ENCODE measurements around the gene PHACTR4. TPM values are rescaled to one million over a fixed set of nuclear protein-coding genes. Genes with fewer than 3 reads are reported as not detected.

The PHACTR4 gene
- total and polyA plus RNA-seq, 10 of the 15 experiments (the other 5 are each of a cell fraction or from before 2014, with no cell fraction given), result 8.9 to 34.2 (median 12.5) TPM

- peak; percentile 35 for TF ChIP-seq ZBTB4 (CRISPR knock-in tag; IDR thresholded peaks at IDR 0.05)
- peak; percentile 29; the same call in 1 of the 2 replicates for TF ChIP-seq PAX5 (IDR thresholded peaks at IDR 0.05; ENCODE audit: borderline replicate concordance, low read depth, low read length)
- peak; percentile 95 for TF ChIP-seq POLR2AphosphoS5 (IDR thresholded peaks at IDR 0.05; ENCODE audit: low read length)
- TF ChIP-seq POLR2AphosphoS2 (IDR thresholded peaks at IDR 0.05; ENCODE audit: low read depth, low read length), result peak; percentile 63
- peak; percentile 81 for TF ChIP-seq POU2F2 (IDR thresholded peaks at IDR 0.05; ENCODE audit: borderline replicate concordance, low read depth, low read length)
- peak; percentile 68 for TF ChIP-seq ATF2 (IDR thresholded peaks at IDR 0.05; ENCODE audit: low read length)
- TF ChIP-seq MTA3 (IDR thresholded peaks at IDR 0.05; ENCODE audit: borderline replicate concordance, low read length), result peak; percentile 81
- TF ChIP-seq BACH1 (IDR thresholded peaks at IDR 0.05; ENCODE audit: borderline replicate concordance), result peak; percentile 24
- 0 out of 2 replicates have a peak, but pooled peaks have one; percentile 17 for TF ChIP-seq TCF12 (IDR thresholded peaks at IDR 0.05; ENCODE audit: low read depth, low read length)
- TF ChIP-seq, protein P1, sequence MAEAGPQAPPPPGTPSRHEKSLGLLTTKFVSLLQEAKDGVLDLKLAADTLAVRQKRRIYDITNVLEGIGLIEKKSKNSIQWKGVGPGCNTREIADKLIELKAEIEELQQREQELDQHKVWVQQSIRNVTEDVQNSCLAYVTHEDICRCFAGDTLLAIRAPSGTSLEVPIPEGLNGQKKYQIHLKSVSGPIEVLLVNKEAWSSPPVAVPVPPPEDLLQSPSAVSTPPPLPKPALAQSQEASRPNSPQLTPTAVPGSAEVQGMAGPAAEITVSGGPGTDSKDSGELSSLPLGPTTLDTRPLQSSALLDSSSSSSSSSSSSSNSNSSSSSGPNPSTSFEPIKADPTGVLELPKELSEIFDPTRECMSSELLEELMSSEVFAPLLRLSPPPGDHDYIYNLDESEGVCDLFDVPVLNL (IDR thresholded peaks at IDR 0.05; ENCODE audit: low read depth, low read length), result no peak
- TF ChIP-seq, protein P2, sequence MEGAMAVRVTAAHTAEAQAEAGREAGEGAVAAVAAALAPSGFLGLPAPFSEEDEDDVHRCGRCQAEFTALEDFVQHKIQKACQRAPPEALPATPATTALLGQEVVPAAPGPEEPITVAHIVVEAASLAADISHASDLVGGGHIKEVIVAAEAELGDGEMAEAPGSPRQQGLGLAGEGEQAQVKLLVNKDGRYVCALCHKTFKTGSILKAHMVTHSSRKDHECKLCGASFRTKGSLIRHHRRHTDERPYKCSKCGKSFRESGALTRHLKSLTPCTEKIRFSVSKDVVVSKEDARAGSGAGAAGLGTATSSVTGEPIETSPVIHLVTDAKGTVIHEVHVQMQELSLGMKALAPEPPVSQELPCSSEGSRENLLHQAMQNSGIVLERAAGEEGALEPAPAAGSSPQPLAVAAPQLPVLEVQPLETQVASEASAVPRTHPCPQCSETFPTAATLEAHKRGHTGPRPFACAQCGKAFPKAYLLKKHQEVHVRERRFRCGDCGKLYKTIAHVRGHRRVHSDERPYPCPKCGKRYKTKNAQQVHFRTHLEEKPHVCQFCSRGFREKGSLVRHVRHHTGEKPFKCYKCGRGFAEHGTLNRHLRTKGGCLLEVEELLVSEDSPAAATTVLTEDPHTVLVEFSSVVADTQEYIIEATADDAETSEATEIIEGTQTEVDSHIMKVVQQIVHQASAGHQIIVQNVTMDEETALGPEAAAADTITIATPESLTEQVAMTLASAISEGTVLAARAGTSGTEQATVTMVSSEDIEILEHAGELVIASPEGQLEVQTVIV (IDR thresholded peaks at IDR 0.05; ENCODE audit: borderline replicate concordance, partially characterized antibody), result no peak
- no peak for TF ChIP-seq ZZZ3 (IDR thresholded peaks at IDR 0.05; ENCODE audit: control insufficient read depth, insufficient read length, low read depth)
- TF ChIP-seq IKZF1 (conservative IDR thresholded peaks at IDR 0.05), result no peak
- TF ChIP-seq ETV6 (conservative IDR thresholded peaks at IDR 0.05 in 1 of 2, IDR thresholded peaks at IDR 0.05 in 1 of 2; ENCODE audit: borderline replicate concordance in 1 of 2, low read depth in 1 of 2), result peak in 1 of 2 experiments; percentile 15; a peak in 2 of 4 replicates
- no peak for TF ChIP-seq WRNIP1 (IDR thresholded peaks at IDR 0.05; ENCODE audit: borderline replicate concordance, low read depth, low read length)
- TF ChIP-seq GATAD2B (conservative IDR thresholded peaks at IDR 0.05; ENCODE audit: low read depth), result no peak
- peak; percentile 67 for TF ChIP-seq POLR2A (IDR thresholded peaks at IDR 0.05; ENCODE audit: low read depth, low read length)
- TF ChIP-seq ZBED1 (IDR thresholded peaks at IDR 0.05; ENCODE audit: borderline replicate concordance), result peak; percentile 95
- TF ChIP-seq CBX3 (IDR thresholded peaks at IDR 0.05; ENCODE audit: borderline replicate concordance, low read depth), result no peak
- peak in 1 of 2 experiments; percentile 46; a peak in 2 of 3 replicates for TF ChIP-seq EGR1 (IDR thresholded peaks at IDR 0.05; ENCODE audit: borderline replicate concordance in 1 of 2, low read depth in 2 of 2, low read length in 2 of 2)
- TF ChIP-seq RUNX3 (IDR thresholded peaks at IDR 0.05; ENCODE audit: low read length), result peak; percentile 54
- TF ChIP-seq PML (IDR thresholded peaks at IDR 0.05; ENCODE audit: low read length), result peak; percentile 37; the same call in 1 of the 2 replicates
- TF ChIP-seq BMI1 (IDR thresholded peaks at IDR 0.05; ENCODE audit: borderline replicate concordance), result peak; percentile 42; the same call in 1 of the 2 replicates
Observed at GRCh38 chr1:28510273-28510969, 140.9 kb downstream of the PHACTR4 start (continued).
